ENCODE data around the gene PCNX1. TPM values are rescaled to one million over a fixed set of nuclear protein-coding genes. Genes with fewer than 3 reads are reported as not detected.
"Not testable (repeated sequence)": the region's sequence is repeated elsewhere in the genome, so short reads cannot be mapped to it uniquely, and the experiment has no call there.

The PCNX1 gene
- total RNA-seq, 2 experiments from 2014 or later: 38.4 to 57.9 TPM

DNA sequence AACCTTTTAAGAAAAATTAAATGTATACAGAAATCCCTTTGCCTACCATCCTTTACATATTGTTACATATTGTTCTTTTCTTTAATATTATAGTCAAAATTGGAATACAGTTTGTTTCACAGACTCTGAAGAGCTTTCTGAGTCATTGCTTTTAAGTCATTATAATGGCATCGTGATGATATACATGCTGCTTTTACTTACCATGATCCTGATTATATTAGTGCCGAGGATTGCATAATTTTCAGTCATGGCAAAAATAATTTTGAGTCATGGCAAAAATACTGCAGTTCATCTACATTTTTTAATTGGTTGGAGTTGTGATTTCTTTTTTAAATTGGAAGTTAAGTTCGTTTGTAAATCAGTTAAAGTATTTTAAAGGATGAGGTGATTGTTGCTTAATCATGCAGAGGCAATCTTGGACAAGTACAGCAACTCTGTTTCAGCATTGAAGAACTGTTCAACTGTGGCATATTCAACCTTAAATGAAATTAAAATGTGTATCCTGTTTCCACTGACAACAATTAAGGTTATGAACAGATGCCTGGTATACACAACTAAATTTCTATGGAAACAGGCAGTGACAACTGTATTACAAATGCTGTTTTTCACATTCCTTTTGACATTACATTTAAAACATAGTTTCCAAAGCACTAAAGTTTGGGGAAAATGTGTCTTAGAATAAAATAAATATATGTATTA, 142.3 kb downstream of the PCNX1 start:
- no peaks in the 10 kb centered on the region for H3K4me1 Mint-ChIP-seq
- DNase-seq (no peak), ATAC-seq (no peak)
- intact Hi-C loops (cut with DNase I, micrococcal nuclease): no loop called here
- no peak overlapping the region for H3K27ac Mint-ChIP-seq
- no peak overlapping the region for H3K4me3 Mint-ChIP-seq
- ChIA-PET POLR2A (interaction anchor here (0.6 kb wide), 1 partner anchor 9 kb away, joined by 7 read pairs; no protein-coding TSS in a partner anchor), CTCF (interaction anchor here (0.6 to 1.4 kb wide), 11 partner anchors 9 to 700 kb away, joined by 3 to 5 read pairs (median 4); no protein-coding TSS in a partner anchor)
- peaks cover 19% of the 10 kb centered on the region for H3K36me3 Mint-ChIP-seq (ENCODE audit: low read depth)
- no peaks in the 10 kb centered on the region for H3K9me3 Mint-ChIP-seq (ENCODE audit: low read depth)
- no peaks in the 10 kb centered on the region for H3K27me3 Mint-ChIP-seq

DNA sequence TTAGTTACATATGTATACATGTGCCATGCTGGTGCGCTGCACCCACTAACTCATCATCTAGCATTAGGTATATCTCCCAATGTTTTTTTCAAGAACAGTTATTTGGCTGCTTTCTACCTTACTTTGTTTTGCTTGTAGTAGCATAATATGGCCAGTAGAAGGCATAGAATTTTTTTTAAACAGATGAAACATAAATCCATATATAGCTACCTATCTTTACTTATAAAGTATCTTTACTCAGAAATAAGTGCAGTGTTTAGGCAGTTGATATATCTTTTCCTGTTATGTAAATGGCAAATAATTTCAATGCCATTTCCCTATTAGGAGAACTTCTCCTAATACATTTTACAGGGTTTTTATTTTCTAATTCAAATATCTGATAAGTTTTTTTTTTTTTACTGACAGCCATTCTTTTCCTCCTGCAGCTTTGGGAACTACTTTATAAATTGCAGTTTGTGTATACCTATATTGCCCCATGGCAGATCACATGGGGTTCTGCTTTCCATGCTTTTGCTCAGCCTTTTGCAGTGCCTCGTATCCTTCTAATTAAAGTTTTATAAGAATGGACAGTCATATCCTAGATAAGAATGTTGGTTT, 143.1 kb downstream of the PCNX1 start:
- no peak overlapping the region for H3K27ac Mint-ChIP-seq
- intact Hi-C loops (cut with DNase I, micrococcal nuclease): no loop called here
- H3K4me1 Mint-ChIP-seq: no peaks in the 10 kb centered on the region
- DNase-seq: no peak
- no peak overlapping the region for H3K4me3 Mint-ChIP-seq
- H3K27me3 Mint-ChIP-seq: no peaks in the 10 kb centered on the region
- peaks cover 20% of the 10 kb centered on the region for H3K36me3 Mint-ChIP-seq (ENCODE audit: low read depth)
- ChIA-PET POLR2A (interaction anchor here (0.6 kb wide), 1 partner anchor 10 kb away, joined by 7 read pairs; no protein-coding TSS in a partner anchor), CTCF (interaction anchor here (0.6 to 1.4 kb wide), 11 partner anchors 8 to 699 kb away, joined by 3 to 5 read pairs (median 4); no protein-coding TSS in a partner anchor)
- H3K9me3 Mint-ChIP-seq (ENCODE audit: low read depth): no peaks in the 10 kb centered on the region
- peak; percentile 49 for ATAC-seq

DNA sequence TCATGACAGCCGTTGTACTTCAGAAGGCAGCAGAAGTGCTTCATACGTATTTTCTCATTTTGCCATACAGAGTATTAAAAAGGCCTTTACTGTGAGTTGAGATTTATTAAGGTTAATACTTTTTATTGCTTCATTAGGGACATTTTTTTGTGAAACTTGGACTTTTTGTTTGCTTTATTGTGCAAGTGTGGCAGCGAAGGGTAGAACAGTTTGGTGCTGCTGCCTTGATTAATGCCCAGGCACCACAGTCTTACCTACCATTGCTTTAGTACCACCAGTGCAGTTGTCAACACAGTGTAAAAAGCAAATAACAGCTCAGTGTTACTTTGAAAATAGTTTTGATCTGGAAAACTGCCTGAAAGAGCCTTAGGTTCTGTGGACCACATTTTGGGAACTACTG, 147.4 kb downstream of the PCNX1 start:
- POLR2A ChIA-PET: no interaction called here
- intact Hi-C loops (cut with DNase I, micrococcal nuclease): no loop called here
- ATAC-seq: no peak

DNA sequence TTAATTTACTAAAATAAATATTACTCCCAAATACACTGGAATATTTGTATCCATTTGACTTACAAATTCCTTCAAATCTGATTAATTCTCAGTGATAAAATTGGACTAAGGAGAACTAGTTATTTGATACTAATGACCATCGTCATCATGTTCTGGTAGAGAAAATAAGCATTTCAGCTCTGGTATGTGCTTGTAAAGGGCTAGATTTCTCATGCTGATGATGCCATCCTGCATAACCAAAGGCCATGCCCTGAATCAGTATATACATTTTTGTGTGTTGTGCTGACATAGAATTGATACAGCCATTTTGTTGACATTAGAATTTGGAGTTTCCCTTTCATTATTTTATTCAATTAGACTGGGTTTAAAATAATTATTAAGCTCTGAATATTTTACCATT, 148.9 kb downstream of the PCNX1 start:
- Mint-ChIP-seq H3K27ac (no peak overlapping the region), H3K4me1 (peaks cover 3% of the 10 kb centered on the region), H3K36me3 (ENCODE audit: low read depth) (peaks cover 41% of the 10 kb centered on the region), H3K9me3 (ENCODE audit: low read depth) (no peaks in the 10 kb centered on the region), H3K27me3 (no peaks in the 10 kb centered on the region), H3K4me3 (no peak overlapping the region)
- POLR2A ChIA-PET: interaction anchor here (0.6 kb wide), 1 partner anchor 334 kb away, joined by 3 read pairs; no protein-coding TSS in a partner anchor
- CTCF ChIA-PET: no interaction called here
- ATAC-seq (no peak), DNase-seq (no peak)
- intact Hi-C loops (cut with DNase I, micrococcal nuclease): no loop called here

More for the DNA sequence above, 147.4 kb downstream of the PCNX1 start:
- no peaks in the 10 kb centered on the region for H3K4me1 Mint-ChIP-seq
- no peak overlapping the region for H3K4me3 Mint-ChIP-seq
- no peaks in the 10 kb centered on the region for H3K9me3 Mint-ChIP-seq (ENCODE audit: low read depth)
- no peaks in the 10 kb centered on the region for H3K27me3 Mint-ChIP-seq
- H3K27ac Mint-ChIP-seq: no peak overlapping the region
- H3K36me3 Mint-ChIP-seq (ENCODE audit: low read depth): peaks cover 28% of the 10 kb centered on the region
- CTCF ChIA-PET: interaction anchor here (1.3 kb wide), 1 partner anchor 50 kb away, joined by 3 read pairs; no protein-coding TSS in a partner anchor
- DNase-seq: no peak

- Mint-ChIP-seq H3K36me3 (ENCODE audit: low read depth) (peaks cover 59% of the 10 kb centered on the region), H3K27ac (peak overlapping the region; percentile 82), H3K4me3 (no peak overlapping the region), H3K9me3 (ENCODE audit: low read depth) (peaks cover 2% of the 10 kb centered on the region), H3K4me1 (peaks cover 3% of the 10 kb centered on the region), H3K27me3 (no peaks in the 10 kb centered on the region)
- ATAC-seq (no peak), DNase-seq (no peak)
- POLR2A ChIA-PET: no interaction called here
- intact Hi-C loops (cut with DNase I, micrococcal nuclease): no loop called here
- CTCF ChIA-PET: interaction anchor here (1.1 kb wide), 1 partner anchor 10 kb away, joined by 5 read pairs; no protein-coding TSS in a partner anchor
Measured at GRCh38 chr14:71060274-71060673, 153.0 kb downstream of the PCNX1 start.

DNA sequence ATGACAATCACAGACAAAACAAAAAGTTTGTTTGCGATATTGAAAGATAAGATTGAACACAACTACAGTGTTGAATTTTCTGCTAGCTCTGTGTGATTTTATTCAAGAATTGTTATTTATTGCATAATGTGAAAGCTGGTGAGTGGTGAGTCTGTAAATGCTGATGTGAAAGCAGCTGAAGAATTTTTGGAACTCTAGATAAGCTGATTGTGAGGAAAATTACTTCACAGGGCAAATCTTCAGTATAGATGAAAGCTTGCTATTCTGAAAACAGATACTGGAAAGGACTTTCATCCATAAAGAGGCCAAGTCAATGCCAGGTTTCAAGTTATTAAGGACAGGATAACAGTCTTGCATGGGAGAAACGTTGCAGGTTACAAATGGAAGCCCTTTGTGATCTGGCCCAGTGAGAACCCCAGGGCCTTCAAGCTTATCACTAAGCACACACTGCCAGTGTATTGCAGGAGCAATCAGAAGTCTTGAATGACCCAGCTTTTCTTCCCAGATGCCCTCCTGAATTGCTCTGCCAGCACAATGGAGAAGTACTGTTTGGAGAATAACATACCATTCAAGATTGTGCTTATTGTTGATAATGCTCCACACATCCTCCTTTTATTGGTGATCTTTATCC, 153.7 kb downstream of the PCNX1 start:
- peaks cover 7% of the 10 kb centered on the region for H3K9me3 Mint-ChIP-seq (ENCODE audit: low read depth)
- POLR2A ChIA-PET: no interaction called here
- no peak for DNase-seq
- no peak overlapping the region for H3K4me3 Mint-ChIP-seq
- no peak for ATAC-seq
- peaks cover 3% of the 10 kb centered on the region for H3K4me1 Mint-ChIP-seq
- peak overlapping the region; percentile 82 for H3K27ac Mint-ChIP-seq
- no peaks in the 10 kb centered on the region for H3K27me3 Mint-ChIP-seq
- peaks cover 65% of the 10 kb centered on the region for H3K36me3 Mint-ChIP-seq (ENCODE audit: low read depth)
- CTCF ChIA-PET: interaction anchor here (1.1 kb wide), 1 partner anchor 11 kb away, joined by 5 read pairs; no protein-coding TSS in a partner anchor
- intact Hi-C loops (cut with DNase I, micrococcal nuclease): no loop called here

DNA sequence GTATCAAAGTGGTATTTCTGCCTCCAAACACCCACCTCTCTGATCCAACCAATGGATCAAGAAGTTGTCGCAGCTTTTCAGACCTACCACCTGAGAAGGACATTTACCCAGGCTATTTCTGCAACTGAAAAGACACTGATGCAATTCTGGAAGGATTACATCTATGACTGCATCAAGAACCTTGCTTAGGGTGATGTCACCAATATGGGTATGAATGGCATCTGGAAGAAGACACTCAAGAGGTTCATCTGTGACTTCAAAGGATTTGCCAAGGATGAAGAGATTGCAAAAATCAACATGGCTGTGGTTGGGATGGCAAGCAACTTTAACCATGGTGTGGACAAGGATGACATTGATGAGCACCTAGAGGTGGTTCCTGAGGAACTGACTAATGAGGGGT, 154.2 kb downstream of the PCNX1 start:
- ATAC-seq: peak; percentile 63
- peak overlapping the region; percentile 82 for H3K27ac Mint-ChIP-seq
- POLR2A ChIA-PET: no interaction called here
- peaks cover 6% of the 10 kb centered on the region for H3K4me1 Mint-ChIP-seq
- peaks cover 8% of the 10 kb centered on the region for H3K9me3 Mint-ChIP-seq (ENCODE audit: low read depth)
- H3K36me3 Mint-ChIP-seq (ENCODE audit: low read depth): peaks cover 70% of the 10 kb centered on the region
- CTCF ChIA-PET: interaction anchor here (0.9 to 1.5 kb wide), 6 partner anchors 8 to 42 kb away, joined by 3 to 6 read pairs (median 4); no protein-coding TSS in a partner anchor
- H3K4me3 Mint-ChIP-seq: no peak overlapping the region
- DNase-seq: no peak
- H3K27me3 Mint-ChIP-seq: no peaks in the 10 kb centered on the region
- intact Hi-C loops (cut with DNase I, micrococcal nuclease): no loop called here

DNA sequence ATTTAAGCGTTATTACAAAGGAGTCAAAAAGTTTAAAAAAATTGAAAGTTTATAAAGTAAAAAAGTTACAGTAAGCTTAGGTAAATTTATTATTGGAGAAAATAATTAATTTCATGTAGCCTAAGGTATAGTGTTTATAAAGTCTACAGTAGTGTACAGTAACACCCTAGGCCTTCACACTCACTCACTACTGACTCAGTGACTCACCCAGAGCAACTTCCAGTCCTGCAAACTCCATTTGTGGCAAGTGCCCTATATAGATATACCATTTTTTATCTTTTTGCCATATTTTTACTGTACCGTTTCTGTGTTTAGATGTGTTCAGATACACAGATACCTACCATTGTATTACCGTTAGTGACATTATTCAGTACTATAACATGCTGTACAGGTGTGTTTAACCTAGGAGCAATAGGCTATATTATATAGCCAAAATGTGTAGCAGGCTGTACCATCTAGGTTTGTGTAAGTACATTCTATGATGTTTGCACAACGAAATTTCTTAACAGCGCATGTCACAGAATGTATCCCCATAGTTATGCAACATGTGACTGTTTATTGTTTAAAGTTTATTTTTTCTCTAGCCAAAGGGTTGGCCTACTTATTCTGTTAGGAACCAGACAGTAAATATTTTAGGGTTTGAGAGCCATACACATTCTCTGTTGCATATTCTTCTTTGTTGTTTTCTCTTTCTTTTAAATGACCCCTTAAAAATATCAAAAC, 155.5 kb downstream of the PCNX1 start:
- no peaks in the 10 kb centered on the region for H3K27me3 Mint-ChIP-seq
- ChIA-PET CTCF (interaction anchor here (0.6 to 1.5 kb wide), 6 partner anchors 8 to 92 kb away, joined by 3 to 6 read pairs (median 4); no protein-coding TSS in a partner anchor), POLR2A (no interaction called here)
- peaks cover 11% of the 10 kb centered on the region for H3K4me1 Mint-ChIP-seq
- H3K27ac Mint-ChIP-seq: no peak overlapping the region
- intact Hi-C loops (cut with DNase I, micrococcal nuclease): no loop called here
- peaks cover 8% of the 10 kb centered on the region for H3K9me3 Mint-ChIP-seq (ENCODE audit: low read depth)
- no peak for ATAC-seq
- no peak for DNase-seq
- peaks cover 79% of the 10 kb centered on the region for H3K36me3 Mint-ChIP-seq (ENCODE audit: low read depth)
- H3K4me3 Mint-ChIP-seq: no peak overlapping the region

DNA sequence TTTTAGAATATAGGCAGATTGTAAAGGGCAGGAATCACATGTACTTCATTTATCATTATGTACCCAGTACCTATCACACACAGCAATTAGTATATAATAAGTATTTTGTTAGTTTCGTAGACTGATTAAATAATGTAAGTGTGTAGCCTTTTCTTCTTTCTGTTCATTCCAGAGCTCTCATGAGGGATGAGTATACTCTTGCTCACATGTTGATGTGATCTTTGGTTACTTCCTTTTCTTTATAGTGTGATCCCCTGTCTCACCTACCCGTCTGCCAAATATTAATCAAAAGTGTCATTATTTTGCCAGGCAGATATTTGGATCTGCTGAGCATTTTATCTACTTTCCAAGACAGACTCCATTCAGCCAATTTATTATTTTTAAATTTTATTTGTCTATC, 156.1 kb downstream of the PCNX1 start:
- DNase-seq (no peak), ATAC-seq (no peak)
- Mint-ChIP-seq H3K27me3 (no peaks in the 10 kb centered on the region), H3K4me1 (peaks cover 11% of the 10 kb centered on the region), H3K27ac (no peak overlapping the region), H3K4me3 (no peak overlapping the region), H3K9me3 (ENCODE audit: low read depth) (peaks cover 8% of the 10 kb centered on the region), H3K36me3 (ENCODE audit: low read depth) (peaks cover 76% of the 10 kb centered on the region)
- POLR2A ChIA-PET: no interaction called here
- intact Hi-C loops (cut with DNase I, micrococcal nuclease): no loop called here
- CTCF ChIA-PET: interaction anchor here (1.3 kb wide), 1 partner anchor 10 kb away, joined by 3 read pairs; no protein-coding TSS in a partner anchor

DNA sequence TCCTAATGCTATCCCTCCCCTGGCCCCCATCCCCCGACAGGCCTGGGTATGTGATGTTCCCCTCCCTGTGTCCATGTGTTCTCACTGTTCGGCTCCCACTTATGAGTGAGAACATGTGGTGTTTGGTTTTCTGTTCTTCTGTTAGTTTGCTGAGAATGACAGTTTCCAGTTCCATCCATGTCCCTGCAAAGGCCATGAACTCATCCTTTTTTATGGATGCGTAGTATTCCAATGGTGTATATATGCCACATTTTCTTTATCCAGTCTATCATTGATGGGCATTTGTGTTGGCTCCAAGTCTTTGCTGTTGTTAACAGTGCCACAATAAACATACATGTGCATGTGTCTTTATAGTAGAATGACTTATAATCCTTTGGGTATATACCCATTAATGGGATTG, 157.5 kb downstream of the PCNX1 start:
- ATAC-seq; H3K27me3 Mint-ChIP-seq; H3K9me3 Mint-ChIP-seq (ENCODE audit: low read depth); intact Hi-C loops (cut with DNase I, micrococcal nuclease); POLR2A ChIA-PET; H3K4me3 Mint-ChIP-seq; H3K27ac Mint-ChIP-seq; DNase-seq: not testable (repeated sequence)
- peaks cover 13% of the 10 kb centered on the region for H3K4me1 Mint-ChIP-seq
- CTCF ChIA-PET: interaction anchor here (0.6 to 1.3 kb wide), 2 partner anchors 15 to 348 kb away, joined by 3 to 5 read pairs; no protein-coding TSS in a partner anchor
- peaks cover 73% of the 10 kb centered on the region for H3K36me3 Mint-ChIP-seq (ENCODE audit: low read depth)

DNA sequence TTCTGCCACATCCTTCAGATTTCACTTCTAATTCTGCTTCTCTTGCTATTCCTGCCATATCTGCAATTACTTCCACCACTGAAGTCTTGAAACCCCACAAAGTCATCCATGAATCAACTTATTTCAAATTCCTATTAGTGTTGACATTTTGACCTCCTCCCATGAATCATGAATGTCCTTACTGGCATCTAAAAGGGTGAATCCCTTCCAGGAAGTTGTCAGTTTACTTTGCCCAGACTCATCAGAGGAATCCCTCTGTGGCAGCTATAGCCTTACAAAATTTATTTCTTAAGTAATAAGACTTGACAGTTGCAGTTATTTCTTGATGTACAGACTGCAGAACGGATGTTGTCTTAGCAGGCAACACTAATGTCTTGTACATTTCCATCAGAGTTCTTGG, 162.9 kb downstream of the PCNX1 start:
- CTCF ChIA-PET: interaction anchor here (0.9 to 1.6 kb wide), 3 partner anchors 8 to 34 kb away, joined by 3 to 4 read pairs (median 4); no protein-coding TSS in a partner anchor
- intact Hi-C loops (cut with DNase I, micrococcal nuclease): no loop called here
- H3K36me3 Mint-ChIP-seq (ENCODE audit: low read depth): peaks cover 55% of the 10 kb centered on the region

More for the DNA sequence above, 162.9 kb downstream of the PCNX1 start:
- ATAC-seq (no peak), DNase-seq (no peak)
- Mint-ChIP-seq H3K4me1 (peaks cover 17% of the 10 kb centered on the region), H3K9me3 (ENCODE audit: low read depth) (peaks cover 6% of the 10 kb centered on the region), H3K27ac (no peak overlapping the region), H3K27me3 (no peaks in the 10 kb centered on the region), H3K4me3 (no peak overlapping the region)
- POLR2A ChIA-PET: no interaction called here
